AG04449 (cell line): ENCODE measurements around the gene GOLGA8S.
"Not testable (repeated sequence)": the region's sequence is repeated elsewhere in the genome, so short reads cannot be mapped to it uniquely, and the experiment has no call there.

Experiments used
- CTCF ChIA-PET: fragments of 350-600 bp; formaldehyde crosslinking; extraction: SDS; loops from one replicate; lab custom pipeline; 2021; ENCODE audit warnings: antibody characterized with exemption; lab: Yijun Ruan, JAX
- POLR2A ChIA-PET: fragments of 400-600, 350-600 bp; formaldehyde crosslinking; extraction: SDS; loops from one replicate; lab custom pipeline; 2020; ENCODE audit warnings: antibody characterized with exemption, inconsistent platforms; lab: Yijun Ruan, JAX
- DNase-seq: peaks from one replicate; pipeline ENCODE4 v3.0.0-alpha.2; 2010; ENCODE audit warnings: low read depth, low spot score
- H3K4me3 ChIP-seq: 2 replicates; pipeline ENCODE4 v1.5.1; 2011; ENCODE audit warnings: low read depth, mild to moderate bottlenecking, control low read depth, low read length
- CTCF ChIP-seq: IDR thresholded peaks from one replicate; pipeline ENCODE4 v1.5.1; 2011; ENCODE audit warnings: mild to moderate bottlenecking, moderate library complexity, low read length, control low read depth, inconsistent platforms; ENCODE audit not compliant: insufficient read depth; ENCODE audit errors: missing control alignments

GOLGA8S gene

GRCh38 chr15:23401627-23402026 lies 47.1 kb downstream of the GOLGA8S start:
- no peak for DNase-seq
- CTCF ChIA-PET = no interaction called here
- POLR2A ChIA-PET = no interaction called here
- H3K4me3 ChIP-seq = no peak overlapping the region
- TF ChIP-seq CTCF = no peak

- TF ChIP-seq CTCF = no peak
- no peak overlapping the region for H3K4me3 ChIP-seq
- ChIA-PET POLR2A (no interaction called here), CTCF (no interaction called here)
- no peak for DNase-seq
Measured at GRCh38 chr15:23402140-23402539, 47.6 kb downstream of the GOLGA8S start.

- ChIA-PET CTCF (no interaction called here), POLR2A (no interaction called here)
- TF ChIP-seq CTCF = no peak
- no peak for DNase-seq
- no peak overlapping the region for H3K4me3 ChIP-seq
Measured at GRCh38 chr15:23402544-23402943, 48.0 kb downstream of the GOLGA8S start.

- no peak for TF ChIP-seq CTCF
- no peak for DNase-seq
- CTCF ChIA-PET = no interaction called here
- no peak overlapping the region for H3K4me3 ChIP-seq
- POLR2A ChIA-PET = no interaction called here
Measured at GRCh38 chr15:23403550-23403949, 49.0 kb downstream of the GOLGA8S start.

- H3K4me3 ChIP-seq = no peak overlapping the region
- POLR2A ChIA-PET = no interaction called here
- DNase-seq = no peak
- CTCF ChIA-PET = no interaction called here
- TF ChIP-seq CTCF = no peak
Measured at GRCh38 chr15:23411841-23412240, 57.3 kb downstream of the GOLGA8S start.

- DNase-seq, CTCF ChIA-PET, H3K4me3 ChIP-seq, POLR2A ChIA-PET: not testable (repeated sequence)
Measured at GRCh38 chr15:23412881-23413600, 58.5 kb downstream of the GOLGA8S start.
